ENCODE results near the gene ISG20. TPM values are rescaled to one million over a fixed set of nuclear protein-coding genes. Genes with fewer than 3 reads are reported as not detected.
"Not testable (repeated sequence)": the region's sequence is repeated elsewhere in the genome, so short reads cannot be mapped to it uniquely, and the experiment has no call there.

Gene ISG20
- total RNA-seq, 4 donors from 2014 or later = 14.3 to 47.8 (median 35.1) TPM

DNA sequence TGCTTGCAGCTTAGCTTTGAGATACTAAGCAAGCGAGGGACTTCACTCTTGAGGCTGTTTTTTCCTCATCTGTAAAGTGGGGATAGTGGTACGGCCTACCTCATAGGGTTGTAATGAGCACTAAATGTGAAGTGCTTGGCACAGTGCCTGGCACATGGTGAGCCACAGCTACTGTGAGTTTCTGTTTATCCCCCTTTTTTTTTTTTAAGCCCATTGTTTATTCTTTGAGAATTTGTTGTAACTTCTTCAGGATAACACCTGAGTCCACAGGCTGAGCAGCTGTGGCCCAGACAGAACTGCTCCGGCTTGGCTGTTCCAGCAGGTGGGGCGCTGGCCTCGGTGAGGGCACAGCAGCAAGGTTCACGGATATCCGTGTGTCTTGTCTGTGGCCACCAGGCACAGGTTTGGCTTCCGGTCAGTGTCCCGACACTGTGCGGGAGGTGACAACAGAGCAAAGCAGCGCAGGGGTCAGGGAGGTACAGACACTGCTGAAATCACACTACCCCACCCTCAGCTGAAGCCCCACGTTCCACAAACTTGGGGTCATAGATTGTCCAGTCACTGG, 7.3 kb upstream of the ISG20 start:
- peak in 1 of 2 donors; percentile 54 for DNase-seq
- intact Hi-C loops (cut with DNase I) = no loop called here
- WGBS, 2 donors = 91% methylated on average over 11 to 12 of the region's 12 CpGs
- Histone ChIP-seq H3K9me3 (no peaks in the 10 kb centered on the region), H3K27ac (peak overlapping the region; percentile 8 to 79 (median 73)), H3K4me1 (peaks cover 23 to 24% of the 10 kb centered on the region in 2 donors), H3K27me3 (no peaks in the 10 kb centered on the region), H3K4me3 (replicated peaks in 1 of 3) (no peak overlapping the region), H3K36me3 (peaks cover 16 to 23% of the 10 kb centered on the region in 2 donors)
- no peak for TF ChIP-seq POLR2A (IDR thresholded peaks at IDR 0.05)
- TF ChIP-seq, protein P1, sequence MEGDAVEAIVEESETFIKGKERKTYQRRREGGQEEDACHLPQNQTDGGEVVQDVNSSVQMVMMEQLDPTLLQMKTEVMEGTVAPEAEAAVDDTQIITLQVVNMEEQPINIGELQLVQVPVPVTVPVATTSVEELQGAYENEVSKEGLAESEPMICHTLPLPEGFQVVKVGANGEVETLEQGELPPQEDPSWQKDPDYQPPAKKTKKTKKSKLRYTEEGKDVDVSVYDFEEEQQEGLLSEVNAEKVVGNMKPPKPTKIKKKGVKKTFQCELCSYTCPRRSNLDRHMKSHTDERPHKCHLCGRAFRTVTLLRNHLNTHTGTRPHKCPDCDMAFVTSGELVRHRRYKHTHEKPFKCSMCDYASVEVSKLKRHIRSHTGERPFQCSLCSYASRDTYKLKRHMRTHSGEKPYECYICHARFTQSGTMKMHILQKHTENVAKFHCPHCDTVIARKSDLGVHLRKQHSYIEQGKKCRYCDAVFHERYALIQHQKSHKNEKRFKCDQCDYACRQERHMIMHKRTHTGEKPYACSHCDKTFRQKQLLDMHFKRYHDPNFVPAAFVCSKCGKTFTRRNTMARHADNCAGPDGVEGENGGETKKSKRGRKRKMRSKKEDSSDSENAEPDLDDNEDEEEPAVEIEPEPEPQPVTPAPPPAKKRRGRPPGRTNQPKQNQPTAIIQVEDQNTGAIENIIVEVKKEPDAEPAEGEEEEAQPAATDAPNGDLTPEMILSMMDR (IDR thresholded peaks at IDR 0.05) = no peak

DNA sequence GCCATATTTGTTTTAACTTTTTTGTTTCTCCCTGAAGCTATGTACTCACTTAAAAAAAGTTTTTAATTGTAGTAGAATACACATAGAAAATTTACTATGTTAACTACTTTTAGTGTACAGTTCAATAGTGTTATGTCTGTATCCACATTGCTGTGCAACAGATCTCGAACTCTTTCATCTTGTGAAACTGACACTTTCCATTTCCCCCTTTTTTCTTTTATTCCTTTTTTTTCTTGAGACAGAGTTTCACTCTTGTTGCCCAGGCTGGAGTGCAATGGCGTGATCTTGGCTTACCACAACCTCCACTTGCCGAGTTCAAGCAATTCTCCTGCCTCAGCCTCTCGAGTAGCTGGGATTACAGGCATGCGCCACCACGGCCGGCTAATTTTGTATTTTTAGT, 6.0 kb upstream of the ISG20 start:
- 86 to 93% methylated on average over 7 of the region's 7 CpGs for WGBS, 2 donors
- H3K9me3 ChIP-seq; DNase-seq; intact Hi-C loops (cut with DNase I); H3K27me3 ChIP-seq; H3K4me3 ChIP-seq (replicated peaks in 1 of 3); H3K27ac ChIP-seq: not testable (repeated sequence)
- peaks cover 23 to 27% of the 10 kb centered on the region in 2 donors for H3K4me1 ChIP-seq
- H3K36me3 ChIP-seq = peaks cover 11 to 13% of the 10 kb centered on the region in 2 donors

- WGBS, 2 donors = 87 to 96% methylated on average over 2 of the region's 2 CpGs
- peaks cover 2 to 6% of the 10 kb centered on the region in 2 donors for H3K36me3 ChIP-seq
- no peaks in the 10 kb centered on the region for H3K9me3 ChIP-seq
- no peak for DNase-seq
- no peaks in the 10 kb centered on the region for H3K27me3 ChIP-seq
- intact Hi-C loops (cut with DNase I) = no loop called here
- H3K27ac ChIP-seq = no peak overlapping the region
- TF ChIP-seq, protein P1 (IDR thresholded peaks at IDR 0.05) = no peak
- TF ChIP-seq POLR2A (IDR thresholded peaks at IDR 0.05) = no peak
- no peak overlapping the region for H3K4me3 ChIP-seq (replicated peaks in 1 of 3)
- peaks cover 36% of the 10 kb centered on the region in 2 donors for H3K4me1 ChIP-seq
Measured at GRCh38 chr15:88634449-88634848, 4.4 kb upstream of the ISG20 start.

GRCh38 chr15:88635318-88635717, 3.5 kb upstream of the ISG20 start:
- intact Hi-C loops (cut with DNase I) = no loop called here

GRCh38 chr15:88636050-88636449, 2.8 kb upstream of the ISG20 start:
- peak in 1 of 2 donors; percentile 16 for TF ChIP-seq POLR2A (IDR thresholded peaks at IDR 0.05)
- TF ChIP-seq, protein P1 (IDR thresholded peaks at IDR 0.05) = no peak
- Histone ChIP-seq H3K27ac (peak overlapping the region in 2 of 3 donors; percentile 43 to 98), H3K27me3 (no peaks in the 10 kb centered on the region), H3K4me3 (replicated peaks in 1 of 3) (no peak overlapping the region), H3K9me3 (no peaks in the 10 kb centered on the region), H3K36me3 (no peaks in the 10 kb centered on the region), H3K4me1 (peaks cover 35 to 36% of the 10 kb centered on the region in 2 donors)
- peak in 1 of 2 donors; percentile 47 for DNase-seq
- 87 to 89% methylated on average over 11 of the region's 11 CpGs for WGBS, 2 donors
- intact Hi-C loops (cut with DNase I) = no loop called here

More at GRCh38 chr15:88635318-88635717, 3.5 kb upstream of the ISG20 start:
- no peak overlapping the region for H3K4me3 ChIP-seq (replicated peaks in 1 of 3)
- no peaks in the 10 kb centered on the region for H3K27me3 ChIP-seq
- H3K4me1 ChIP-seq = peaks cover 36 to 37% of the 10 kb centered on the region in 2 donors
- WGBS, 2 donors = 81 to 88% methylated on average over 6 of the region's 6 CpGs
- no peaks in the 10 kb centered on the region for H3K9me3 ChIP-seq
- peak overlapping the region in 2 of 3 donors; percentile 43 to 98 for H3K27ac ChIP-seq
- no peaks in the 10 kb centered on the region for H3K36me3 ChIP-seq
- TF ChIP-seq POLR2A (IDR thresholded peaks at IDR 0.05) = no peak
- TF ChIP-seq, protein P1 (IDR thresholded peaks at IDR 0.05) = no peak
- DNase-seq = no peak

Measured in thyroid gland (tissue), 4 donors.